Measurements from ENCODE around the gene LDHD. TPM values are rescaled to one million over a fixed set of nuclear protein-coding genes. Genes with fewer than 3 reads are reported as not detected.

The LDHD gene
- polyA plus RNA-seq, 1 donor (not counting 4 experiments of a cell fraction or from before 2014, with no cell fraction given), result 0.34 TPM

GRCh38 chr16:75062135-75062975 is 54.2 kb downstream of the LDHD start:
- no peak overlapping the region for H2AFZ ChIP-seq (ENCODE audit: control insufficient read depth, low read length)
- H3K4me3 ChIP-seq (ENCODE audit: control insufficient read depth in 2 of 3, extremely low read depth in 1 of 3, insufficient read depth in 2 of 3, low read depth in 1 of 3, low read length in 3 of 3), result no peak overlapping the region
- H3K4me1 ChIP-seq (ENCODE audit: control insufficient read depth, extremely low read depth, insufficient read depth, low read length), result no peaks in the 10 kb centered on the region
- no peak for TF ChIP-seq EZH2 (IDR thresholded peaks at IDR 0.05; ENCODE audit: low read length)
- TF ChIP-seq CTCF (optimal IDR thresholded peaks at IDR 0.05 in 1 of 3, IDR thresholded peaks at IDR 0.05 in 1 of 3, conservative IDR thresholded peaks at IDR 0.05 in 1 of 3; ENCODE audit: extremely low read depth in 1 of 3, insufficient read depth in 2 of 3, low read length in 3 of 3), result no peak
- no peaks in the 10 kb centered on the region for H4K20me1 ChIP-seq (ENCODE audit: control insufficient read depth, extremely low read depth, insufficient read depth, low read length)
- DNase-seq (ENCODE audit: low read depth, low spot score) (no peak), FAIRE-seq (no peak)
- no peaks in the 10 kb centered on the region for H3K9me1 ChIP-seq (ENCODE audit: control insufficient read depth, extremely low read depth, insufficient read depth, low read length)
- dilution Hi-C loops (cut with MboI; ENCODE audit: extremely low pct_ligation_motif_present, low sequenced_read_pairs), result no loop called here
- no peak overlapping the region for H3K9ac ChIP-seq (ENCODE audit: control insufficient read depth, extremely low read depth, insufficient read depth, low read length)
- no peak overlapping the region for H3K4me2 ChIP-seq (ENCODE audit: control insufficient read depth, extremely low read depth, insufficient read depth, low read depth, low read length)
- H3K79me2 ChIP-seq (ENCODE audit: control insufficient read depth, insufficient read depth, low read length), result peaks cover 44% of the 10 kb centered on the region
- no peaks in the 10 kb centered on the region for H3K27me3 ChIP-seq (ENCODE audit: control insufficient read depth, extremely low read depth, insufficient read depth, low read length)
- H3K9me3 ChIP-seq (ENCODE audit: control insufficient read depth, low read depth, low read length), result no peaks in the 10 kb centered on the region
- H3K27ac ChIP-seq (ENCODE audit: control insufficient read depth, insufficient read depth, low read length), result no peak overlapping the region
- H3K36me3 ChIP-seq (ENCODE audit: control insufficient read depth in 2 of 2, extremely low read depth in 1 of 2, insufficient read depth in 2 of 2, low read length in 2 of 2), result no peaks in the 10 kb centered on the region

Other genes starting within 250 kb of the LDHD start
- gene WDR59, start 131.7 kb downstream of the LDHD start, polyA plus RNA-seq, result 47.0 to 73.9 TPM (median 59.7 TPM) in 3 replicates
- gene ZNRF1, start 117.8 kb downstream of the LDHD start, polyA plus RNA-seq, result 12.9 to 20.3 TPM (median 19.1 TPM) in 3 replicates
- 4.7 to 8.6 TPM (median 6.7 TPM) in 3 replicates for gene ZFP1, start 31.7 kb upstream of the LDHD start, polyA plus RNA-seq
- not detected in 3 replicates for gene CTRB2, start 90.4 kb upstream of the LDHD start, polyA plus RNA-seq
- gene CTRB1, start 102.2 kb upstream of the LDHD start, polyA plus RNA-seq, result not detected in 3 replicates
- 17.8 to 31.2 TPM (median 23.0 TPM) in 3 replicates for gene BCAR1, start 134.8 kb upstream of the LDHD start, polyA plus RNA-seq

Measured in keratinocyte (primary cell).